K562 (cell line): Measurements from ENCODE around the gene SH3BGRL3. TPM values are rescaled to one million over a fixed set of nuclear protein-coding genes. Genes with fewer than 3 reads are reported as not detected.

Experiments
- ARID4B ChIP-seq: sonication (generic); formaldehyde crosslinking; IDR thresholded peaks from 2 replicates; pipeline ENCODE4 v1.8.0; 2022; ENCODE audit warnings: mild to moderate bottlenecking, missing genetic modification reagents
- CHCHD3 ChIP-seq: fragments of 250-450 bp; sonication (Bioruptor Pico); IDR thresholded peaks from 2 replicates; pipeline ENCODE4 v2.1.2; 2022; ENCODE audit warnings: mild to moderate bottlenecking
- CXXC5 ChIP-seq: fragments of 250-450 bp; sonication (Bioruptor Pico); IDR thresholded peaks from 2 replicates; pipeline ENCODE4 v1.8.0; 2022; ENCODE audit warnings: inconsistent platforms, mild to moderate bottlenecking, moderate library complexity
- EP300 ChIP-seq: IDR thresholded peaks from 2 replicates; pipeline ENCODE4 v1.6.1; 2012; ENCODE audit warnings: low read length, improper control_type of control experiment
- FOS ChIP-seq: IDR thresholded peaks from 3 replicates; pipeline ENCODE4 v1.6.1; 2011; ENCODE audit not compliant: insufficient read length; ENCODE audit errors: extremely low read depth
- HCFC1 ChIP-seq: IDR thresholded peaks from 2 replicates; pipeline ENCODE4 v1.6.1; 2012; ENCODE audit warnings: low read depth, low read length, improper control_type of control experiment
- HDAC3 ChIP-seq: fragments of 450-650 bp; IDR thresholded peaks from 2 replicates; pipeline ENCODE4 v1.6.1; 2018; ENCODE audit warnings: borderline replicate concordance, mild to moderate bottlenecking, moderate library complexity; ENCODE audit not compliant: partially characterized antibody
- ILF3 ChIP-seq: fragments of 450-650 bp; IDR thresholded peaks from 2 replicates; pipeline ENCODE4 v1.6.1; 2018; ENCODE audit warnings: antibody characterized with exemption, mild to moderate bottlenecking, moderate library complexity, borderline replicate concordance
- JUN ChIP-seq, 2 experiments: sonication (generic) in 1 of 2; formaldehyde crosslinking in 1 of 2; IDR thresholded peaks; 2 replicates each; pipeline versions ENCODE4 v1.6.1 to v1.8.0; 2012 to 2022; ENCODE audit warnings: borderline replicate concordance in 2 of 2, mild to moderate bottlenecking in 2 of 2, improper control_type of control experiment in 1 of 2, low read depth in 1 of 2, low read length in 1 of 2, missing genetic modification reagents in 1 of 2
- JUNB ChIP-seq: fragments of 450-650 bp; formaldehyde crosslinking; conservative IDR thresholded peaks from 2 replicates; pipeline ENCODE4 v1.4.0; 2020; ENCODE audit warnings: mild to moderate bottlenecking
- MEF2D ChIP-seq: conservative IDR thresholded peaks from 2 replicates; pipeline ENCODE4 v1.6.1; 2016; ENCODE audit warnings: low read depth, missing genetic modification characterization, missing compliant biosample characterization
- NRF1 ChIP-seq, 2 experiments: fragments of 450-650 bp; IDR thresholded peaks in 1 of 2; conservative IDR thresholded peaks in 1 of 2; 2 replicates each; pipeline ENCODE4 v1.6.1; 2014; ENCODE audit warnings: mild to moderate bottlenecking in 2 of 2
- PBX2 ChIP-seq, 2 experiments: IDR thresholded peaks in 1 of 2; conservative IDR thresholded peaks in 1 of 2; 2 replicates each; pipeline ENCODE4 v1.6.1; 2016; ENCODE audit warnings: low read depth in 2 of 2, mild to moderate bottlenecking in 1 of 2, missing compliant biosample characterization in 1 of 2, missing genetic modification characterization in 1 of 2, moderate library complexity in 1 of 2
- PHTF2 ChIP-seq: fragments of 250-450 bp; sonication (Bioruptor Pico); IDR thresholded peaks from 2 replicates; pipeline ENCODE4 v1.5.0; 2021; ENCODE audit warnings: mild to moderate bottlenecking
- PRMT5 ChIP-seq: sonication (generic); formaldehyde crosslinking; IDR thresholded peaks from 2 replicates; pipeline ENCODE4 v1.5.0; 2020; ENCODE audit warnings: missing genetic modification reagents
- PYGO2 ChIP-seq: fragments of 450-650 bp; IDR thresholded peaks from 2 replicates; pipeline ENCODE4 v1.6.1; 2016; ENCODE audit warnings: mild to moderate bottlenecking, missing genetic modification characterization, moderate library complexity, missing compliant biosample characterization
- RBM15 ChIP-seq: fragments of 200-400 bp; formaldehyde crosslinking; IDR thresholded peaks from 2 replicates; pipeline ENCODE4 v1.6.1; 2018; ENCODE audit warnings: mild to moderate bottlenecking, low read length, moderate library complexity; ENCODE audit not compliant: insufficient read depth
- RUNX1 ChIP-seq: sonication (generic); IDR thresholded peaks from 2 replicates; pipeline ENCODE4 v1.6.1; 2016; ENCODE audit warnings: antibody characterized with exemption, low read depth
- ZC3H8 ChIP-seq: fragments of 450-650 bp; IDR thresholded peaks from 2 replicates; pipeline ENCODE4 v1.6.1; 2017
- ZEB2 ChIP-seq: fragments of 450-650 bp; IDR thresholded peaks from 2 replicates; pipeline ENCODE4 v1.6.1; 2016
- ZFP1 ChIP-seq: fragments of 450-650 bp; formaldehyde crosslinking; IDR thresholded peaks from 2 replicates; pipeline ENCODE4 v1.4.0; 2020; ENCODE audit warnings: mild to moderate bottlenecking, mixed read lengths
- polyA plus RNA-seq, 8 experiments: library from polyadenylated mRNA; depleted of rRNA in 4 of 8; stranded (reverse) in 5 of 8; unstranded in 3 of 8; fragments of >200 nt; fragmentation: Nextera tagmentation in 2 of 8; fragmentation: Illumina TruSeq in 1 of 8; extraction: Ambion mirVana in 2 of 8; extraction: Trizol in 1 of 8; gene quantifications; 2 replicates each; pipeline versions ENCODE4 v1.2.1 to v1.2.3, GENCODE V29; 2011 to 2014; ENCODE audit warnings: inconsistent platforms in 1 of 8, missing spikeins in 1 of 8
- total RNA-seq, 7 experiments: library from RNA; depleted of rRNA in 6 of 7; stranded (reverse); fragments of >200 nt in 6 of 7; fragmentation: Illumina TruSeq in 2 of 7; extraction: Trizol in 2 of 7; gene quantifications; 2 replicates each; pipeline versions ENCODE4 v1.2.1 to v1.2.3, GENCODE V29; 2011 to 2021; ENCODE audit warnings: low replicate concordance in 1 of 7

Gene SH3BGRL3
- total and polyA plus RNA-seq, 9 of the 15 experiments (the other 6 are each of a cell fraction or from before 2014, with no cell fraction given): 30.3 to 140 (median 54.2) TPM

GRCh38 chr1:26276432-26276838 lies 3.5 kb upstream of the SH3BGRL3 start (continued):
- TF ChIP-seq ARID4B (no peak), ZC3H8 (no peak), NRF1 (conservative IDR thresholded peaks at IDR 0.05 in 1 of 2, IDR thresholded peaks at IDR 0.05 in 1 of 2) (peak in 1 of 2 experiments; percentile 16; a peak in 2 of 4 replicates), HDAC3 (no peak), RBM15 (no peak), ZEB2 (no peak), HCFC1 (no peak), FOS (peak; percentile 71), MEF2D (no peak), ZFP1 (CRISPR knock-in tag) (no peak), EP300 (no peak), PBX2 (CRISPR knock-in tag; IDR thresholded peaks at IDR 0.05; ENCODE audit: low read depth) (no peak), PBX2 (tag; conservative IDR thresholded peaks at IDR 0.05; ENCODE audit: low read depth) (no peak), PYGO2 (tag) (no peak), PRMT5 (CRISPR knock-in tag) (no peak), CHCHD3 (no peak), JUNB (CRISPR knock-in tag) (peak; percentile 66; the same call in 1 of the 2 replicates), PHTF2 (CRISPR knock-in tag) (no peak), RUNX1 (no peak), ILF3 (no peak), CXXC5 (no peak), JUN (IDR thresholded peaks at IDR 0.05; ENCODE audit: borderline replicate concordance, low read depth, low read length) (peak; percentile 94; the same call in 1 of the 2 replicates), JUN (CRISPR knock-in tag; IDR thresholded peaks at IDR 0.05; ENCODE audit: borderline replicate concordance) (no peak)
